SKM-1 treated with dmso at 0.1 percent for 144 hours (cell line): ENCODE measurements around the gene PDLIM5.
A peak's percentile ranks its signal among the peaks of the same experiment; 100 is the strongest.

Experiments
- DNase-seq: peaks from one replicate; lab custom pipeline; 2025; ENCODE audit not compliant: unreplicated experiment; lab: John Stamatoyannopoulos, UW

PDLIM5 gene

DNA sequence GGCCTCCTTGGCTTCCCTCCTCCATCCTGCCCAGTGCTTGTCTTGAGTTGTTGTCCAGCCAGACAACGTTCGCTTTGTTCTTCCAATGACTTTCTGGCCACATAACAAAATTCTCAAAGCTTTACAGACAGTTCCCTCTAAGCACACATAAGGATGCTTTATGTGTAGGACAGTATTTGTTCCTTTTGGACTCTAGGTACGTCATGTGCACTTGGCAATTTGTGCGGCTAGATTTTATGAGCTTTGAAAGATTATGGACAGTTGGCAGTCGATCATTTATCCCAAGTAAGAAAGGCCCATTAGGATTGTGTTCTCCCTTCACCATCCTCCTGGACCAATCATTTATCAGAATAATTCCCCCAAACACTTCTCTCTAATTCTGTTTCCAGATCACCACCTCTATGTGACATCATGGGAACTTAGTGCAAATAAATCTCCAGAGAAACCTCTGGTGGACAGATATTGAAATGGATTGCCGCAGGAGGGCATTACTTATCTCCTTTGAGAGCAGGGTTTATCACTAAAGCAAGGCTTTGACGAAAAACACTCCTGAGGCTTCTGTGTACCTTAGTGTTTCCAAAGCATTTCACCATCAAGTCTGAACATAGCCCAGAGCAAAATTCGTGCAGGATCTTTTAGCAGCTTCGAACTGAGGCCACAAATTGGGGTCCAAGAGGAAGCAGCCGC is 228.6 kb downstream of the PDLIM5 start:
- DNase-seq, result no peak

GRCh38 chr4:94686086-94686485 is 234.3 kb downstream of the PDLIM5 start:
- no peak for DNase-seq

GRCh38 chr4:94689155-94689860 is 237.6 kb downstream of the PDLIM5 start:
- peak; percentile 4 for DNase-seq

DNA sequence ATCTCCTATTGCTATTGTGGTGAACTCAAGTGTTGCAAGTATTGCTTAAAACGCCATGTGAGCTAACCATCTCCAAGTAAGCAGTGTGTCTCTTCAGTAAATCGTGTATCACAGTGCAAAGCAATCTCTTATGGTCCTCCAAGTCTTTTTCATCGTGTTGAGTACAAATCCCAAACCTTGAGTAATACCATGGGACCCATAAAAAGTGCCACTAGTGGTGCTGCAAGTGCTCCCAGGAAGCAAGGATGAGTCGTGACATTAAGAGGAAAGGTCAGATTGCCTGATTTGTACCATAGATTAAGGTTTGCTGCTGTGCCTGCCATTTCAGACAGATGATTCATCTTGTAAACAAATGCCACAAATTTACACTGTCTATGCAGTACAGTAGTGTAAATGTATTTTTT is 239.1 kb downstream of the PDLIM5 start:
- no peak for DNase-seq

DNA sequence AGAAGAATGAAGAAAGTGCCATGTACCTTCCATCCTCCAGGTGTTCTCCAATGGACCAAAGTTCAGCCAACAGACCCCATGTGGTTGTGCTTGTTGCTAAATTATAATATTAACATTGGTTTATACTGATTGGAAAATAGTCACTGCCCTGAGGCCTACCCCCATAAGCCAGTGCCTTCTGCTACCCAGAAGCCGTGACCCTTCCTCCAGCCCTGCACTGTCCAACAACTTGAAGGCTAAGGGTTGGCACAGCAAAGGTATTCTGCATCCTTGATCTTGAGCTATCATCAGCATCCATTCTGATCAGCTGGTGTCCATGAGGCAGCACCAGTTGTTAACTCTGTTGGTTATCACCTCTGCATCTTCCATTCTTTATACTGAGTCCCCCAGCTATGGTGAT is 239.8 kb downstream of the PDLIM5 start:
- no peak for DNase-seq

- DNase-seq, result no peak
Measured at GRCh38 chr4:94695384-94695783, 243.6 kb downstream of the PDLIM5 start.

- no peak for DNase-seq
Measured at GRCh38 chr4:94698187-94698586, 246.4 kb downstream of the PDLIM5 start.

GRCh38 chr4:94700298-94700697 is 248.6 kb downstream of the PDLIM5 start:
- DNase-seq, result no peak

DNA sequence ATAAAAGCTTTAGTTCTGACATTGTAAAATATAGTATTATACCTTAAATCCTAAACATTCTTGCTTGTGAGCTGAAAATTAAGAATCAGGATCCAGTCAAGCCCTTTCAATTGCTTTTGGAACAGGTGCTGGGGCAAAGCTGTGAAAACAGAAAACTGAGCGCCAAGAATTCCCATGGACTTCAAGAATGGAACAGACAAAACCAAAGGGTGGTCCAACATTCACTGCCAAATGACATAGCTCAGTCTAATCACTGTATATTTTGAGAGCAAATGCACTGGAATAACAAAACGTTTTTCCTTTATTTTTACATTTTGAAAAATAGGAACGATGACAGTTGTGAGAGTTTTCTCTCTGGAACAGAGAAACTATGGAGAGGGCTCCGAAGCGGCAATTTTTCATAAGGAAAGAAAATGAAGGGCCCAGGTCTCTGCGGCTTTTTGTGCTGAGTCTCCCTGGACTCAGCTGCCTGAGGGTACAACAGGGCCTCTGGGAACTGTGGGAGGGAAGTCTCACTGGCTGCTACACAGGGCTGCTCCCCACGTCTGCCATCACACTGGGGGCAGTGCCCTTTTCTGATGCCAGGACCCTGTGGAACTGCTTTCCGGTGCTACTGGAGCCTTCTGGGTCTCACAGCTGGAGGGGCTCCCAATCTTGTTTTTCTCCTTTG is 250.0 kb downstream of the PDLIM5 start:
- no peak for DNase-seq

- DNase-seq, result no peak
Measured at GRCh38 chr4:94711635-94712034, 259.9 kb downstream of the PDLIM5 start.

GRCh38 chr4:94714365-94715160 is 262.8 kb downstream of the PDLIM5 start:
- DNase-seq, result no peak

DNA sequence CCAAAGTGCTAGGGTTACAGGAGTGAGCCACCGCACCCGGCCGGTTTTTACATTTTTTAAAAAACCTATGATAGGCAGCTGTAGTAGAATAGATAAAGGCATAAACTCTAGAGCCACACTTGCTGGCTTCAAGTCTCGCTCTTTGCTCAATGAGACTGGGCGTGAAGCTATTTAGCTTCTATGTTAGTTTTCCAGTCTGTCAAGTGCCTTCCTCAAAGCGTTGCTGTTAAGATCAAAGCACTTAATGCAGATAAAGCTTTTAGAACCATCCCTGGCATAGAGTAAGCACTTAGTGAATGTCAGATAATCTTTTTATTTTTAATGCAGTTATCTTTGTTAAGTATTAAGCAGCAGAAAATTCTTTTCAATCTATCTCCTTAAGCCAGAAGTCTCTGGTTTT is 264.0 kb downstream of the PDLIM5 start:
- no peak for DNase-seq
